Astrocyte (in vitro differentiated cells and primary cell): ENCODE results near the gene CCDC116.

Experiments
- EZH2 ChIP-seq: IDR thresholded peaks from 2 replicates; pipeline ENCODE4 v1.6.1; 2012; ENCODE audit warnings: mild to moderate bottlenecking, low read length, inconsistent platforms; ENCODE audit not compliant: insufficient read depth
- TF ChIP-seq, protein P1 (sequence below): IDR thresholded peaks from 2 replicates; pipeline ENCODE4 v1.5.1; 2011; ENCODE audit warnings: low read depth, mild to moderate bottlenecking, inconsistent platforms, low read length, moderate library complexity; ENCODE audit not compliant: insufficient read depth

GRCh38 chr22:21669026-21669425, 36.5 kb downstream of the CCDC116 start:
- TF ChIP-seq, protein P1, sequence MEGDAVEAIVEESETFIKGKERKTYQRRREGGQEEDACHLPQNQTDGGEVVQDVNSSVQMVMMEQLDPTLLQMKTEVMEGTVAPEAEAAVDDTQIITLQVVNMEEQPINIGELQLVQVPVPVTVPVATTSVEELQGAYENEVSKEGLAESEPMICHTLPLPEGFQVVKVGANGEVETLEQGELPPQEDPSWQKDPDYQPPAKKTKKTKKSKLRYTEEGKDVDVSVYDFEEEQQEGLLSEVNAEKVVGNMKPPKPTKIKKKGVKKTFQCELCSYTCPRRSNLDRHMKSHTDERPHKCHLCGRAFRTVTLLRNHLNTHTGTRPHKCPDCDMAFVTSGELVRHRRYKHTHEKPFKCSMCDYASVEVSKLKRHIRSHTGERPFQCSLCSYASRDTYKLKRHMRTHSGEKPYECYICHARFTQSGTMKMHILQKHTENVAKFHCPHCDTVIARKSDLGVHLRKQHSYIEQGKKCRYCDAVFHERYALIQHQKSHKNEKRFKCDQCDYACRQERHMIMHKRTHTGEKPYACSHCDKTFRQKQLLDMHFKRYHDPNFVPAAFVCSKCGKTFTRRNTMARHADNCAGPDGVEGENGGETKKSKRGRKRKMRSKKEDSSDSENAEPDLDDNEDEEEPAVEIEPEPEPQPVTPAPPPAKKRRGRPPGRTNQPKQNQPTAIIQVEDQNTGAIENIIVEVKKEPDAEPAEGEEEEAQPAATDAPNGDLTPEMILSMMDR = no peak
- TF ChIP-seq EZH2 = no peak
